SU-DHL-6 (cell line): ENCODE measurements around the gene GP9.

Source experiments
- CTCF ChIP-seq: fragments of 200-600 bp; sonication (generic); IDR thresholded peaks from one replicate; pipeline ENCODE4 v1.5.1; 2017; ENCODE audit warnings: antibody characterized with exemption, mild to moderate bottlenecking, low read length, moderate library complexity; ENCODE audit not compliant: insufficient read depth, poor library complexity, severe bottlenecking
- EZH2phosphoT487 ChIP-seq: fragments of 200-600 bp; sonication (generic), shearing (Covaris generic); conservative IDR thresholded peaks from 2 replicates; pipeline ENCODE4 v1.6.1; 2018; ENCODE audit warnings: mild to moderate bottlenecking, antibody characterized with exemption, low read length, moderate library complexity, mixed read lengths

GRCh38 chr3:129036222-129037092 lies 24.1 kb upstream of the GP9 start:
- TF ChIP-seq CTCF, result no peak
- no peak for TF ChIP-seq EZH2phosphoT487
